K562 (cell line): ENCODE data around the gene FAM20C. TPM values are rescaled to one million over a fixed set of nuclear protein-coding genes. Genes with fewer than 3 reads are reported as not detected.

Experiments used
- ATAC-seq: fragments of 200-7000 bp; cut with Tn5 transposase; 3 replicates; pipeline ENCODE4 v1.9.1; 2020; ENCODE audit warnings: moderate library complexity
- BruUV-seq: library from RNA; stranded (reverse); fragments of 400-500 nt; replicated peaks from 2 replicates; lab custom pipeline; 2021; lab: Mats Ljungman, UMichigan
- CTCF ChIA-PET: fragments of 300-600 bp; formaldehyde crosslinking; extraction: SDS; loops from one replicate; lab custom pipeline; 2021; ENCODE audit warnings: low intra/inter-chr PET ratio; lab: Yijun Ruan, JAX
- POLR2A ChIA-PET: fragments of 300-600, 350-650 bp; sonication (Branson Sonifier 250); formaldehyde crosslinking; extraction: SDS; loops from one replicate; lab custom pipeline; 2021; ENCODE audit warnings: antibody characterized with exemption, inconsistent platforms; lab: Yijun Ruan, JAX
- DNase-seq, 4 experiments: peaks; one replicate each; pipeline versions ENCODE4 v3.0.0 to v3.0.0-alpha.2; 2011 to 2018; ENCODE audit warnings: low spot score in 3 of 4, mixed read lengths in 3 of 4; ENCODE audit errors: extremely low read depth in 1 of 4
- FAIRE-seq: peaks from 2 replicates; lab custom pipeline; 2011; peaks lifted over from hg19 to GRCh38; lab: Jason Lieb, UNC
- H2AFZ ChIP-seq: 2 replicates; pipeline ENCODE4 v1.6.0; 2011; ENCODE audit warnings: low read depth, low read length, control low read depth, inconsistent platforms
- H3K27ac ChIP-seq: fragments of 200-600 bp; 3 replicates; pipeline ENCODE4 v1.8.0; 2011; ENCODE audit warnings: low read depth, mild to moderate bottlenecking, control low read depth, inconsistent platforms, low read length, moderate library complexity, mixed read lengths; ENCODE audit errors: extremely low read depth
- H3K27me3 ChIP-seq, 2 experiments: fragments of 300-600 bp in 1 of 2; 2 replicates in 1 of 2; 3 replicates in 1 of 2; pipeline versions ENCODE4 v1.6.0 to v1.8.0; 2011; ENCODE audit warnings: inconsistent platforms in 2 of 2, low read length in 2 of 2, mild to moderate bottlenecking in 1 of 2, mixed read lengths in 1 of 2, moderate library complexity in 1 of 2; ENCODE audit not compliant: control insufficient read depth in 2 of 2, insufficient read depth in 2 of 2
- H3K36me3 ChIP-seq: fragments of 300-600 bp; 3 replicates; pipeline ENCODE4 v1.8.0; 2011; ENCODE audit warnings: mild to moderate bottlenecking, low read length, inconsistent platforms; ENCODE audit not compliant: control insufficient read depth, insufficient read depth
- H3K4me1 ChIP-seq, 2 experiments: fragments of 200-600 bp in 1 of 2; replicated peaks in 1 of 2; 2 replicates in 1 of 2; 3 replicates in 1 of 2; pipeline versions ENCODE4 v1.5.1 to v1.8.0; 2011; ENCODE audit warnings: inconsistent platforms in 2 of 2, low read length in 2 of 2, mild to moderate bottlenecking in 1 of 2, mixed read lengths in 1 of 2, moderate library complexity in 1 of 2; ENCODE audit not compliant: control insufficient read depth in 2 of 2, insufficient read depth in 2 of 2
- H3K4me2 ChIP-seq: 2 replicates; pipeline ENCODE4 v1.6.1; 2011; ENCODE audit warnings: low read length, control low read depth, inconsistent platforms, mixed read lengths; ENCODE audit not compliant: insufficient read depth
- H3K4me3 ChIP-seq: fragments of 200-600 bp; sonication (generic), shearing (Covaris generic); 2 replicates; pipeline ENCODE4 v1.5.1; 2016; ENCODE audit warnings: control low read depth, inconsistent platforms
- H3K79me2 ChIP-seq: fragments of 200-600 bp; 3 replicates; pipeline ENCODE4 v1.8.0; 2011; ENCODE audit warnings: low read length, inconsistent platforms; ENCODE audit not compliant: control insufficient read depth, insufficient read depth
- H3K9ac ChIP-seq, 2 experiments: 2 replicates each; pipeline versions ENCODE4 v1.6.0 to v1.6.1; 2011; ENCODE audit warnings: low read depth in 2 of 2, low read length in 2 of 2, control low read depth in 1 of 2, inconsistent platforms in 1 of 2, mild to moderate bottlenecking in 1 of 2, mixed read lengths in 1 of 2; ENCODE audit not compliant: insufficient read depth in 1 of 2
- H3K9me1 ChIP-seq: one replicate; pipeline ENCODE4 v1.6.0; 2011; ENCODE audit warnings: inconsistent platforms, mild to moderate bottlenecking, low read length, moderate library complexity; ENCODE audit not compliant: control insufficient read depth, insufficient read depth
- H3K9me3 ChIP-seq: replicated peaks from 2 replicates; pipeline ENCODE4 v1.5.1; 2011; ENCODE audit warnings: low read depth, low read length, inconsistent platforms; ENCODE audit not compliant: control insufficient read depth, insufficient read depth
- H4K20me1 ChIP-seq: replicated peaks from 2 replicates; pipeline ENCODE4 v1.6.1; 2011; ENCODE audit warnings: low read length, inconsistent platforms, mixed read lengths; ENCODE audit not compliant: control insufficient read depth, insufficient read depth
- BCOR ChIP-seq: fragments of 450-650 bp; IDR thresholded peaks from 2 replicates; pipeline ENCODE4 v1.6.1; 2016
- C11orf30 ChIP-seq: fragments of 450-650 bp; IDR thresholded peaks from 2 replicates; pipeline ENCODE4 v1.6.1; 2016; ENCODE audit warnings: low read depth, mild to moderate bottlenecking
- CREM ChIP-seq: IDR thresholded peaks from 2 replicates; pipeline ENCODE4 v1.6.1; 2014; ENCODE audit warnings: antibody characterized with exemption, low read depth
- EP400 ChIP-seq: fragments of 450-650 bp; IDR thresholded peaks from 2 replicates; pipeline ENCODE4 v1.6.1; 2017; ENCODE audit warnings: antibody characterized with exemption, mild to moderate bottlenecking, moderate library complexity
- HIVEP1 ChIP-seq: fragments of 250-450 bp; sonication (Bioruptor Pico); IDR thresholded peaks from 2 replicates; pipeline ENCODE4 v1.4.0; 2020; ENCODE audit warnings: mild to moderate bottlenecking
- JUNB ChIP-seq: fragments of 450-650 bp; formaldehyde crosslinking; conservative IDR thresholded peaks from 2 replicates; pipeline ENCODE4 v1.4.0; 2020; ENCODE audit warnings: mild to moderate bottlenecking
- KDM2B ChIP-seq: fragments of 250-450 bp; sonication (Bioruptor Pico); IDR thresholded peaks from 2 replicates; pipeline ENCODE4 v1.8.0; 2021; ENCODE audit warnings: mild to moderate bottlenecking, moderate library complexity
- PCBP1 ChIP-seq: fragments of 200-400 bp; formaldehyde crosslinking; IDR thresholded peaks from 2 replicates; pipeline ENCODE4 v1.6.1; 2018; ENCODE audit warnings: mild to moderate bottlenecking, low read depth, low read length; ENCODE audit not compliant: poor library complexity, severe bottlenecking
- SNRNP70 ChIP-seq: fragments of 200-400 bp; formaldehyde crosslinking; optimal IDR thresholded peaks from 2 replicates; pipeline ENCODE3; 2017; ENCODE audit warnings: low read depth, low read length
- ZEB2 ChIP-seq: fragments of 450-650 bp; IDR thresholded peaks from 2 replicates; pipeline ENCODE4 v1.6.1; 2016
- ZKSCAN3 ChIP-seq: fragments of 250-450 bp; sonication (Bioruptor Pico); IDR thresholded peaks from 2 replicates; pipeline ENCODE4 v1.4.0; 2020
- ZNF212 ChIP-seq: fragments of 450-650 bp; formaldehyde crosslinking; IDR thresholded peaks from 2 replicates; pipeline ENCODE4 v1.4.0; 2020; ENCODE audit warnings: mild to moderate bottlenecking
- ZNF316 ChIP-seq: fragments of 450-650 bp; IDR thresholded peaks from 2 replicates; pipeline ENCODE4 v1.6.1; 2016
- WGBS: fragments of 100-300 bp; shearing (Covaris generic); methylation state at CpG from one replicate; pipeline ENCODE4 v1.1.6; 2016; ENCODE audit warnings: low coverage, mixed read lengths; ENCODE audit not compliant: insufficient coverage; ENCODE audit errors: missing lambda C conversion rate; 5-methylcytosine and 5-hydroxymethylcytosine counted together
- in situ Hi-C: fragments of 300-500 bp; cut with MboI; formaldehyde crosslinking; loops from 4 replicates; pipeline ENCODE4 v1.15.0; 2018; ENCODE audit warnings: inconsistent platforms, mixed read lengths
- intact Hi-C: fragments of 100-400 bp; cut with micrococcal nuclease; formaldehyde crosslinking; loops from 2 replicates; pipeline ENCODE4 v1.14.2; 2022
- polyA plus RNA-seq, 8 experiments: library from polyadenylated mRNA; depleted of rRNA in 4 of 8; stranded (reverse) in 5 of 8; unstranded in 3 of 8; fragments of >200 nt; fragmentation: Nextera tagmentation in 2 of 8; fragmentation: Illumina TruSeq in 1 of 8; extraction: Ambion mirVana in 2 of 8; extraction: Trizol in 1 of 8; gene quantifications; 2 replicates each; pipeline versions ENCODE4 v1.2.1 to v1.2.3, GENCODE V29; 2011 to 2014; ENCODE audit warnings: inconsistent platforms in 1 of 8, missing spikeins in 1 of 8
- total RNA-seq, 7 experiments: library from RNA; depleted of rRNA in 6 of 7; stranded (reverse); fragments of >200 nt in 6 of 7; fragmentation: Illumina TruSeq in 2 of 7; extraction: Trizol in 2 of 7; gene quantifications; 2 replicates each; pipeline versions ENCODE4 v1.2.1 to v1.2.3, GENCODE V29; 2011 to 2021; ENCODE audit warnings: low replicate concordance in 1 of 7
- TF ChIP-seq, protein P1 (sequence below): fragments of 250-450 bp; sonication (Bioruptor Pico); IDR thresholded peaks from 2 replicates; pipeline ENCODE4 v1.8.0; 2021; ENCODE audit warnings: mild to moderate bottlenecking, moderate library complexity
- TF ChIP-seq, protein P2 (sequence below): sonication (generic); formaldehyde crosslinking; IDR thresholded peaks from 2 replicates; pipeline ENCODE4 v1.8.1; 2023; ENCODE audit warnings: missing genetic modification reagents, mild to moderate bottlenecking, borderline replicate concordance
- TF ChIP-seq, protein P3 (sequence below): IDR thresholded peaks from 3 replicates; pipeline ENCODE4 v1.6.1; 2011; ENCODE audit warnings: borderline replicate concordance, mild to moderate bottlenecking; ENCODE audit not compliant: insufficient read length, insufficient read depth

FAM20C gene
- total and polyA plus RNA-seq, 9 of the 15 experiments (the other 6 are each of a cell fraction or from before 2014, with no cell fraction given): 0.09 TPM; not detected in 8

DNA sequence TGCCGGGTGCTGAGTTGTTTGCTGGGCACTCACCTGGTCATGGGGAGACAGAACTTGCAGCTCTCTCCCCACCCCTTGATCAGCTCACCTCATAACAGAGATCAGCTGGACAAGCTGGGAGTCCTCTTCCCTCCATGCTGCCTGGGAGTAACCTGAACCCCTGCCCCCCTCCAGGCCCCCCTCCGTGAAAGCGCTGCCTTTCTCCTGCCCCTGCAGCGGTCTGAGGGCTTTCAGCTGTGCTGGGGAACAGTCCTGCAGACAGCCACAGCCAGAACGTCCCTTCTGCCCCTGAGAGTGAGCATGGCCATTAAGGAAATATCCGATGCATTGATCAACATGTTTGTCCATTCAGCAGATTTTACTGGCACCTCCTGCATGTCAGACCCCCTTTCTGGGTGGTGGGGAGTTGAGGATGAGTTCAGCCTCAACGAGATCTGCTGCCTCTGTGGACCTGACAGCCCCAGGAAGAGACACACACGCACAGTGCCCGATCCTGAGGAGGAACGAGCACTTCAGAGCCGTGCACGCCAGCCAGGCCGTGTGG, 4.5 kb downstream of the FAM20C start:
- Histone ChIP-seq H3K9me1 (peaks cover 2% of the 10 kb centered on the region), H3K4me1 (peaks cover 0 to 16% of the 10 kb centered on the region in 2 experiments; a peak in 3 of 5 replicates), H3K9me3 (no peaks in the 10 kb centered on the region), H3K27ac (no peak overlapping the region), H3K79me2 (no peaks in the 10 kb centered on the region), H3K4me3 (no peak overlapping the region), H2AFZ (no peak overlapping the region), H3K4me2 (no peak overlapping the region), H4K20me1 (peaks cover 26% of the 10 kb centered on the region), H3K36me3 (no peaks in the 10 kb centered on the region), H3K9ac (peak overlapping the region in 1 of 2 experiments; percentile 35; a peak in 1 of 4 replicates), H3K27me3 (peaks cover 55 to 85% of the 10 kb centered on the region in 2 experiments)
- ChIA-PET POLR2A (interaction anchor here (0.5 to 0.6 kb wide), 4 partner anchors 11 to 59 kb away, joined by 3 to 4 read pairs (median 3); no protein-coding TSS in a partner anchor), CTCF (interaction anchor here (0.6 kb wide), 1 partner anchor 68 kb away, joined by 3 read pairs; no protein-coding TSS in a partner anchor)
- DNase-seq (no peak), ATAC-seq (no peak), FAIRE-seq (no peak)
- TF ChIP-seq SNRNP70 (no peak), BCOR (no peak), CREM (no peak), ZEB2 (no peak), C11orf30 (peak; percentile 40), KDM2B (CRISPR knock-in tag) (no peak), JUNB (CRISPR knock-in tag) (no peak), EP400 (no peak), ZKSCAN3 (no peak), PCBP1 (no peak), ZNF212 (CRISPR knock-in tag) (no peak), ZNF316 (peak; percentile 48; the same call in 1 of the 2 replicates), HIVEP1 (CRISPR knock-in tag) (no peak)
- TF ChIP-seq, protein P1, sequence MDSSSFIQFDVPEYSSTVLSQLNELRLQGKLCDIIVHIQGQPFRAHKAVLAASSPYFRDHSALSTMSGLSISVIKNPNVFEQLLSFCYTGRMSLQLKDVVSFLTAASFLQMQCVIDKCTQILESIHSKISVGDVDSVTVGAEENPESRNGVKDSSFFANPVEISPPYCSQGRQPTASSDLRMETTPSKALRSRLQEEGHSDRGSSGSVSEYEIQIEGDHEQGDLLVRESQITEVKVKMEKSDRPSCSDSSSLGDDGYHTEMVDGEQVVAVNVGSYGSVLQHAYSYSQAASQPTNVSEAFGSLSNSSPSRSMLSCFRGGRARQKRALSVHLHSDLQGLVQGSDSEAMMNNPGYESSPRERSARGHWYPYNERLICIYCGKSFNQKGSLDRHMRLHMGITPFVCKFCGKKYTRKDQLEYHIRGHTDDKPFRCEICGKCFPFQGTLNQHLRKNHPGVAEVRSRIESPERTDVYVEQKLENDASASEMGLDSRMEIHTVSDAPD (CRISPR knock-in tag): no peak
- TF ChIP-seq, protein P2, sequence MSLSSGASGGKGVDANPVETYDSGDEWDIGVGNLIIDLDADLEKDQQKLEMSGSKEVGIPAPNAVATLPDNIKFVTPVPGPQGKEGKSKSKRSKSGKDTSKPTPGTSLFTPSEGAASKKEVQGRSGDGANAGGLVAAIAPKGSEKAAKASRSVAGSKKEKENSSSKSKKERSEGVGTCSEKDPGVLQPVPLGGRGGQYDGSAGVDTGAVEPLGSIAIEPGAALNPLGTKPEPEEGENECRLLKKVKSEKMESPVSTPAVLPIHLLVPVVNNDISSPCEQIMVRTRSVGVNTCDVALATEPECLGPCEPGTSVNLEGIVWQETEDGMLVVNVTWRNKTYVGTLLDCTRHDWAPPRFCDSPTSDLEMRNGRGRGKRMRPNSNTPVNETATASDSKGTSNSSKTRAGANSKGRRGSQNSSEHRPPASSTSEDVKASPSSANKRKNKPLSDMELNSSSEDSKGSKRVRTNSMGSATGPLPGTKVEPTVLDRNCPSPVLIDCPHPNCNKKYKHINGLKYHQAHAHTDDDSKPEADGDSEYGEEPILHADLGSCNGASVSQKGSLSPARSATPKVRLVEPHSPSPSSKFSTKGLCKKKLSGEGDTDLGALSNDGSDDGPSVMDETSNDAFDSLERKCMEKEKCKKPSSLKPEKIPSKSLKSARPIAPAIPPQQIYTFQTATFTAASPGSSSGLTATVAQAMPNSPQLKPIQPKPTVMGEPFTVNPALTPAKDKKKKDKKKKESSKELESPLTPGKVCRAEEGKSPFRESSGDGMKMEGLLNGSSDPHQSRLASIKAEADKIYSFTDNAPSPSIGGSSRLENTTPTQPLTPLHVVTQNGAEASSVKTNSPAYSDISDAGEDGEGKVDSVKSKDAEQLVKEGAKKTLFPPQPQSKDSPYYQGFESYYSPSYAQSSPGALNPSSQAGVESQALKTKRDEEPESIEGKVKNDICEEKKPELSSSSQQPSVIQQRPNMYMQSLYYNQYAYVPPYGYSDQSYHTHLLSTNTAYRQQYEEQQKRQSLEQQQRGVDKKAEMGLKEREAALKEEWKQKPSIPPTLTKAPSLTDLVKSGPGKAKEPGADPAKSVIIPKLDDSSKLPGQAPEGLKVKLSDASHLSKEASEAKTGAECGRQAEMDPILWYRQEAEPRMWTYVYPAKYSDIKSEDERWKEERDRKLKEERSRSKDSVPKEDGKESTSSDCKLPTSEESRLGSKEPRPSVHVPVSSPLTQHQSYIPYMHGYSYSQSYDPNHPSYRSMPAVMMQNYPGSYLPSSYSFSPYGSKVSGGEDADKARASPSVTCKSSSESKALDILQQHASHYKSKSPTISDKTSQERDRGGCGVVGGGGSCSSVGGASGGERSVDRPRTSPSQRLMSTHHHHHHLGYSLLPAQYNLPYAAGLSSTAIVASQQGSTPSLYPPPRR: no peak
- TF ChIP-seq, protein P3, sequence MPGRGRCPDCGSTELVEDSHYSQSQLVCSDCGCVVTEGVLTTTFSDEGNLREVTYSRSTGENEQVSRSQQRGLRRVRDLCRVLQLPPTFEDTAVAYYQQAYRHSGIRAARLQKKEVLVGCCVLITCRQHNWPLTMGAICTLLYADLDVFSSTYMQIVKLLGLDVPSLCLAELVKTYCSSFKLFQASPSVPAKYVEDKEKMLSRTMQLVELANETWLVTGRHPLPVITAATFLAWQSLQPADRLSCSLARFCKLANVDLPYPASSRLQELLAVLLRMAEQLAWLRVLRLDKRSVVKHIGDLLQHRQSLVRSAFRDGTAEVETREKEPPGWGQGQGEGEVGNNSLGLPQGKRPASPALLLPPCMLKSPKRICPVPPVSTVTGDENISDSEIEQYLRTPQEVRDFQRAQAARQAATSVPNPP: no peak
- WGBS: under 1% methylated on average over 13 of the region's 13 CpGs
- no TSS peak for BruUV-seq
- in situ Hi-C loops: no loop called here
- intact Hi-C loops: no loop called here
